Neural cell (in vitro differentiated cells): ENCODE measurements around the gene RGS14. TPM values are rescaled to one million over a fixed set of nuclear protein-coding genes. Genes with fewer than 3 reads are reported as not detected.

Experiments used
- H2AFZ ChIP-seq: fragments of 200-600, 300-800 bp; sonication (generic), shearing (Covaris generic); 2 replicates; pipeline ENCODE4 v1.6.0; 2014; ENCODE audit warnings: low read depth, mild to moderate bottlenecking, antibody characterized with exemption, low read length, moderate library complexity
- H3F3A ChIP-seq: fragments of 200-600 bp; shearing (Covaris generic); 2 replicates; pipeline ENCODE4 v1.6.1; 2016; ENCODE audit warnings: mild to moderate bottlenecking, moderate library complexity, mixed read lengths, antibody characterized with exemption, low read length; ENCODE audit not compliant: insufficient read depth, poor library complexity, severe bottlenecking
- H3K27ac ChIP-seq: fragments of 200-600, 300-800 bp; sonication (generic), shearing (Covaris generic); 2 replicates; pipeline ENCODE4 v1.5.1; 2014; ENCODE audit warnings: mild to moderate bottlenecking, low read length, moderate library complexity
- H3K27me3 ChIP-seq: fragments of 300-800, 200-600 bp; sonication (generic), shearing (Covaris generic); 2 replicates; pipeline ENCODE4 v1.6.0; 2014; ENCODE audit warnings: mild to moderate bottlenecking, low read depth, low read length, moderate library complexity; ENCODE audit not compliant: insufficient read depth
- H3K36me3 ChIP-seq: fragments of 300-800, 200-600 bp; sonication (generic), shearing (Covaris generic); 2 replicates; pipeline ENCODE4 v1.5.1; 2014; ENCODE audit warnings: mild to moderate bottlenecking, antibody characterized with exemption, low read length, moderate library complexity; ENCODE audit not compliant: insufficient read depth
- H3K4me2 ChIP-seq: fragments of 300-800, 200-600 bp; sonication (generic), shearing (Covaris generic); 2 replicates; pipeline ENCODE4 v1.6.0; 2014; ENCODE audit warnings: mild to moderate bottlenecking, low read length
- H3K4me3 ChIP-seq: fragments of 300-800, 200-600 bp; sonication (generic), shearing (Covaris generic); 2 replicates; pipeline ENCODE4 v1.5.1; 2014; ENCODE audit warnings: mild to moderate bottlenecking, low read length, moderate library complexity
- H3K79me2 ChIP-seq: fragments of 200-600 bp; shearing (Covaris generic); replicated peaks from 2 replicates; pipeline ENCODE4 v1.6.0; 2014; ENCODE audit warnings: mild to moderate bottlenecking, low read length, moderate library complexity; ENCODE audit not compliant: insufficient read depth
- H3K9ac ChIP-seq: fragments of 300-800, 200-600 bp; sonication (generic), shearing (Covaris generic); 2 replicates; pipeline ENCODE4 v1.6.1; 2016; ENCODE audit warnings: mild to moderate bottlenecking, low read length, mixed read lengths
- H3K9me2 ChIP-seq: fragments of 200-600 bp; shearing (Covaris generic); 2 replicates; pipeline ENCODE4 v1.6.1; 2016; ENCODE audit warnings: mild to moderate bottlenecking, low read length, mixed read lengths; ENCODE audit not compliant: insufficient read depth
- H3K9me3 ChIP-seq: fragments of 200-600, 300-800 bp; sonication (generic), shearing (Covaris generic); 2 replicates; pipeline ENCODE4 v1.6.1; 2016; ENCODE audit warnings: mild to moderate bottlenecking, mixed run types, low read length, moderate library complexity, mixed read lengths
- H4K20me1 ChIP-seq: fragments of 200-600 bp; shearing (Covaris generic); 2 replicates; pipeline ENCODE4 v1.6.1; 2016; ENCODE audit warnings: mild to moderate bottlenecking, mixed run types; ENCODE audit not compliant: insufficient read depth
- CTCF ChIP-seq: fragments of 450-650 bp; IDR thresholded peaks from 2 replicates; pipeline ENCODE4 v1.5.1; 2014; ENCODE audit warnings: antibody characterized with exemption, mild to moderate bottlenecking, moderate library complexity; ENCODE audit not compliant: poor library complexity, severe bottlenecking
- EP300 ChIP-seq: fragments of 450-650 bp; conservative IDR thresholded peaks from 2 replicates; pipeline ENCODE4 v1.6.1; 2014; ENCODE audit warnings: antibody characterized with exemption, mild to moderate bottlenecking, moderate library complexity; ENCODE audit not compliant: poor library complexity, severe bottlenecking
- EZH2 ChIP-seq: fragments of 200-600, 300-800 bp; shearing (Covaris generic), sonication (generic); IDR thresholded peaks from 2 replicates; pipeline ENCODE4 v1.6.1; 2014; ENCODE audit warnings: antibody characterized with exemption, low read length, borderline replicate concordance, mild to moderate bottlenecking; ENCODE audit not compliant: insufficient read depth, poor library complexity, severe bottlenecking
- MXI1 ChIP-seq: fragments of 450-650 bp; conservative IDR thresholded peaks from 2 replicates; pipeline ENCODE4 v1.6.1; 2014; ENCODE audit warnings: antibody characterized with exemption, mild to moderate bottlenecking; ENCODE audit not compliant: poor library complexity, severe bottlenecking
- POLR2AphosphoS5 ChIP-seq: IDR thresholded peaks from 2 replicates; pipeline ENCODE4 v1.6.1; 2012
- RAD21 ChIP-seq: fragments of 450-650 bp; conservative IDR thresholded peaks from 2 replicates; pipeline ENCODE4 v1.6.1; 2014; ENCODE audit warnings: antibody characterized with exemption, mild to moderate bottlenecking, moderate library complexity
- REST ChIP-seq: IDR thresholded peaks from 2 replicates; pipeline ENCODE4 v1.6.1; 2012; ENCODE audit warnings: borderline replicate concordance
- SMC3 ChIP-seq: fragments of 450-650 bp; conservative IDR thresholded peaks from 2 replicates; pipeline ENCODE4 v1.6.1; 2014; ENCODE audit warnings: antibody characterized with exemption, mild to moderate bottlenecking, moderate library complexity; ENCODE audit not compliant: poor library complexity
- TAF1 ChIP-seq: IDR thresholded peaks from 2 replicates; pipeline ENCODE4 v1.6.1; 2012; ENCODE audit warnings: low read depth
- polyA plus RNA-seq: library from polyadenylated mRNA; depleted of rRNA; stranded (reverse); fragments of >200 nt; gene quantifications from 2 replicates; pipeline ENCODE4 v1.2.3, GENCODE V29; 2014

The RGS14 gene
- polyA plus RNA-seq, 1 donor from 2014 or later, result 32.3 TPM

- TF ChIP-seq MXI1 (no peak), EP300 (no peak), TAF1 (no peak), RAD21 (no peak), SMC3 (no peak), EZH2 (no peak), POLR2AphosphoS5 (no peak), REST (no peak), CTCF (no peak)
- Histone ChIP-seq H3K9me2 (no peaks in the 10 kb centered on the region), H3K36me3 (no peaks in the 10 kb centered on the region), H3K9me3 (no peaks in the 10 kb centered on the region), H3F3A (no peaks in the 10 kb centered on the region), H3K9ac (no peak overlapping the region), H4K20me1 (no peaks in the 10 kb centered on the region), H3K27me3 (peaks cover 9% of the 10 kb centered on the region), H2AFZ (no peak overlapping the region), H3K79me2 (no peaks in the 10 kb centered on the region), H3K4me3 (no peak overlapping the region), H3K4me2 (no peak overlapping the region), H3K27ac (no peak overlapping the region)
Observed at GRCh38 chr5:177396807-177397206, 39.1 kb downstream of the RGS14 start.

GRCh38 chr5:177397875-177398390, 40.2 kb downstream of the RGS14 start:
- H3K79me2 ChIP-seq, result no peaks in the 10 kb centered on the region
- H3K4me2 ChIP-seq, result no peak overlapping the region
- H3K4me3 ChIP-seq, result no peak overlapping the region
- no peaks in the 10 kb centered on the region for H4K20me1 ChIP-seq
- no peaks in the 10 kb centered on the region for H3K9me3 ChIP-seq
- H3K27ac ChIP-seq, result no peak overlapping the region
- no peaks in the 10 kb centered on the region for H3K9me2 ChIP-seq
- H3K9ac ChIP-seq, result no peak overlapping the region
- no peaks in the 10 kb centered on the region for H3F3A ChIP-seq
- no peak overlapping the region for H2AFZ ChIP-seq
- H3K36me3 ChIP-seq, result no peaks in the 10 kb centered on the region
- H3K27me3 ChIP-seq, result peaks cover 21% of the 10 kb centered on the region
- TF ChIP-seq CTCF (no peak), EP300 (no peak), POLR2AphosphoS5 (no peak), TAF1 (no peak), REST (no peak), RAD21 (no peak), EZH2 (no peak), MXI1 (no peak), SMC3 (no peak)
